ENCODE results near the gene HNF1B.

DNA sequence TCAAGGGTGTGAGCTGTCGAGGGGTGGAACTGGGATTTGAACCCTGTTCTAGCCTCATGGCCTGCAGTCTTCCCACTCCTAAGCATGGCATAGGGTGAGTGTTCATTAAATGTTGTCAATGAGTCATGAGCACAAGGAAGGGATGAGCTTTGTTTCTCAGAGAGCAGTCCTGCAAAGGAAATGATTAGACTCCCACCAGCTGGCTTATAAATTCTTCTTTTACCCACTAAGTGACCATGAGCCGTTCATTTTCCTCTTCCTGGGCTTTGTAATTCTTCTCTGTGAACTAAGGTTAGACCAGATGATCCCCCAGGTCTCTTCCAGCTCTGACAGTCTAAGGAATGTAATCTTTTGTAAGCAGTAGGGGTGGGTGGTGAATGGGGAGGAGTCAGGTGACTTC lies 47.9 kb upstream of the HNF1B start:
- TF ChIP-seq CTCF (IDR thresholded peaks at IDR 0.05) (no peak), GABPA (IDR thresholded peaks at IDR 0.05; ENCODE audit: low read depth) (no peak)

Measured in SK-N-SH (cell line).